MM.1S (cell line): ENCODE results near the gene NTRK1.

Experiments used
- EZH2 ChIP-seq: fragments of 300-600 bp; sonication (generic); optimal IDR thresholded peaks from 2 replicates; pipeline ENCODE3; 2017; ENCODE audit warnings: low read depth, mild to moderate bottlenecking, antibody characterized with exemption, low read length, mixed read lengths
- TF ChIP-seq, protein P1 (sequence below): fragments of 300-600 bp; sonication (generic); IDR thresholded peaks from 2 replicates; pipeline ENCODE4 v1.5.1; 2016; ENCODE audit warnings: antibody characterized with exemption, low read length, mixed read lengths

- TF ChIP-seq, protein P1, sequence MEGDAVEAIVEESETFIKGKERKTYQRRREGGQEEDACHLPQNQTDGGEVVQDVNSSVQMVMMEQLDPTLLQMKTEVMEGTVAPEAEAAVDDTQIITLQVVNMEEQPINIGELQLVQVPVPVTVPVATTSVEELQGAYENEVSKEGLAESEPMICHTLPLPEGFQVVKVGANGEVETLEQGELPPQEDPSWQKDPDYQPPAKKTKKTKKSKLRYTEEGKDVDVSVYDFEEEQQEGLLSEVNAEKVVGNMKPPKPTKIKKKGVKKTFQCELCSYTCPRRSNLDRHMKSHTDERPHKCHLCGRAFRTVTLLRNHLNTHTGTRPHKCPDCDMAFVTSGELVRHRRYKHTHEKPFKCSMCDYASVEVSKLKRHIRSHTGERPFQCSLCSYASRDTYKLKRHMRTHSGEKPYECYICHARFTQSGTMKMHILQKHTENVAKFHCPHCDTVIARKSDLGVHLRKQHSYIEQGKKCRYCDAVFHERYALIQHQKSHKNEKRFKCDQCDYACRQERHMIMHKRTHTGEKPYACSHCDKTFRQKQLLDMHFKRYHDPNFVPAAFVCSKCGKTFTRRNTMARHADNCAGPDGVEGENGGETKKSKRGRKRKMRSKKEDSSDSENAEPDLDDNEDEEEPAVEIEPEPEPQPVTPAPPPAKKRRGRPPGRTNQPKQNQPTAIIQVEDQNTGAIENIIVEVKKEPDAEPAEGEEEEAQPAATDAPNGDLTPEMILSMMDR = peak; percentile 97
- no peak for TF ChIP-seq EZH2
These were observed 29.3 kb downstream of the NTRK1 start for GRCh38 chr1:156889802-156890580.
